Liver (tissue), 9 donors: ENCODE measurements around the gene FNTB. TPM values are rescaled to one million over a fixed set of nuclear protein-coding genes. Genes with fewer than 3 reads are reported as not detected.
"Not testable (repeated sequence)": the region's sequence is repeated elsewhere in the genome, so short reads cannot be mapped to it uniquely, and the experiment has no call there.

Source experiments
- DNase-seq: peaks from one replicate; pipeline ENCODE4 v3.0.0-alpha.2; 2017; ENCODE audit warnings: low spot score
- H3K27ac ChIP-seq, 2 donors: one replicate each; pipeline ENCODE4 v1.7.0; 2013; ENCODE audit warnings: inconsistent platforms in 2 of 2, low read length in 2 of 2, control low read depth in 1 of 2, low read depth in 1 of 2, mild to moderate bottlenecking in 1 of 2
- H3K27me3 ChIP-seq, 4 donors: one replicate each; pipeline versions ENCODE4 v1.6.1 to v1.7.0; 2013; ENCODE audit warnings: low read length in 3 of 4, inconsistent platforms in 1 of 4, mild to moderate bottlenecking in 1 of 4, moderate library complexity in 1 of 4; ENCODE audit not compliant: control insufficient read depth in 4 of 4, insufficient read depth in 4 of 4
- H3K36me3 ChIP-seq, 4 donors: one replicate each; pipeline versions ENCODE4 v1.6.1 to v1.7.0; 2013; ENCODE audit warnings: low read length in 3 of 4, mild to moderate bottlenecking in 3 of 4, low read depth in 1 of 4, moderate library complexity in 1 of 4; ENCODE audit not compliant: control insufficient read depth in 4 of 4, insufficient read depth in 3 of 4
- H3K4me1 ChIP-seq, 4 donors: one replicate each; pipeline versions ENCODE4 v1.6.1 to v1.7.0; 2013; ENCODE audit warnings: low read length in 3 of 4, mild to moderate bottlenecking in 3 of 4, moderate library complexity in 1 of 4; ENCODE audit not compliant: control insufficient read depth in 4 of 4, insufficient read depth in 4 of 4
- H3K4me3 ChIP-seq, 3 donors: one replicate each; pipeline versions ENCODE4 v1.6.1 to v1.7.0; 2013; ENCODE audit warnings: low read length in 3 of 3, control low read depth in 1 of 3, low read depth in 1 of 3, mild to moderate bottlenecking in 1 of 3
- H3K9ac ChIP-seq, 2 donors: one replicate each; pipeline ENCODE4 v1.7.0; 2013; ENCODE audit warnings: low read length in 2 of 2, mild to moderate bottlenecking in 2 of 2, moderate library complexity in 2 of 2, control low read depth in 1 of 2, low read depth in 1 of 2
- H3K9me3 ChIP-seq, 4 donors: one replicate each; pipeline versions ENCODE4 v1.6.1 to v1.7.0; 2013; ENCODE audit warnings: low read length in 3 of 4; ENCODE audit not compliant: control insufficient read depth in 4 of 4
- FOXA1 ChIP-seq: IDR thresholded peaks from 2 replicates; pipeline ENCODE4 v1.6.1; 2016; ENCODE audit warnings: antibody characterized with exemption
- HNF4A ChIP-seq, 2 donors: conservative IDR thresholded peaks; 2 replicates each; pipeline ENCODE4 v1.6.1; 2016; ENCODE audit warnings: antibody characterized with exemption in 2 of 2, mild to moderate bottlenecking in 2 of 2
- RXRA ChIP-seq, 2 donors: IDR thresholded peaks; 2 replicates each; pipeline ENCODE4 v1.6.1; 2017 to 2018; ENCODE audit warnings: antibody characterized with exemption in 2 of 2, mild to moderate bottlenecking in 1 of 2
- SP1 ChIP-seq: IDR thresholded peaks from 2 replicates; pipeline ENCODE4 v1.6.1; 2018; ENCODE audit warnings: antibody characterized with exemption, mild to moderate bottlenecking
- TAF1 ChIP-seq: conservative IDR thresholded peaks from 2 replicates; pipeline ENCODE4 v1.6.1; 2016; ENCODE audit warnings: antibody characterized with exemption, mild to moderate bottlenecking
- YY1 ChIP-seq: IDR thresholded peaks from 2 replicates; pipeline ENCODE4 v1.6.1; 2016; ENCODE audit warnings: antibody characterized with exemption, mild to moderate bottlenecking
- WGBS: extraction: QIAGEN DNeasy Blood & Tissue Kit; methylation state at CpG from one replicate; pipeline ENCODE4 v1.1.7; 2013; 5-methylcytosine and 5-hydroxymethylcytosine counted together
- polyA plus RNA-seq, 2 donors: library from polyadenylated mRNA; stranded (reverse) in 1 of 2; unstranded in 1 of 2; fragments of 200-250 nt in 1 of 2; fragments of >200 nt in 1 of 2; fragmentation: Nextera tagmentation in 1 of 2; extraction: Ambion mirVana in 1 of 2; gene quantifications; one replicate each; pipeline versions ENCODE4 v1.2.1 to v1.2.3, GENCODE V29; 2013 to 2015
- total RNA-seq, 2 donors: library from RNA; depleted of rRNA; stranded (reverse); fragments of >200 nt; gene quantifications; one replicate each; pipeline ENCODE4 v1.2.3, GENCODE V29; 2014
- TF ChIP-seq, protein P1 (sequence below): IDR thresholded peaks from 2 replicates; pipeline ENCODE4 v1.6.1; 2016; ENCODE audit warnings: antibody characterized with exemption, mild to moderate bottlenecking
- TF ChIP-seq, protein P2 (sequence below): IDR thresholded peaks from 2 replicates; pipeline ENCODE4 v1.6.1; 2016; ENCODE audit warnings: antibody characterized with exemption
- donor health status: healthy.
- donor health status: healthy.
- donor health status: healthy.
- donor health status: healthy.
- donor health status: healthy.

Gene FNTB
- total and polyA plus RNA-seq, 4 donors: 6.3 to 17.2 (median 9.0) TPM

- TF ChIP-seq TAF1: no peak
- TF ChIP-seq RXRA (IDR thresholded peaks at IDR 0.05): no peak
- TF ChIP-seq HNF4A (conservative IDR thresholded peaks at IDR 0.05): no peak
- H3K36me3 ChIP-seq: peaks cover 6 to 45% (median 39%) of the 10 kb centered on the region in 4 donors
- no peaks in the 10 kb centered on the region for H3K9me3 ChIP-seq
- H3K27me3 ChIP-seq: no peaks in the 10 kb centered on the region
- no peak for DNase-seq
- H3K9ac ChIP-seq: no peak overlapping the region
- WGBS: 82% methylated on average over 6 of the region's 6 CpGs
- no peak overlapping the region for H3K27ac ChIP-seq
- H3K4me1 ChIP-seq: peaks cover 2 to 8% (median 5%) of the 10 kb centered on the region in 4 donors
- no peak overlapping the region for H3K4me3 ChIP-seq
Observed at GRCh38 chr14:65084554-65085505, 98.1 kb downstream of the FNTB start.

DNA sequence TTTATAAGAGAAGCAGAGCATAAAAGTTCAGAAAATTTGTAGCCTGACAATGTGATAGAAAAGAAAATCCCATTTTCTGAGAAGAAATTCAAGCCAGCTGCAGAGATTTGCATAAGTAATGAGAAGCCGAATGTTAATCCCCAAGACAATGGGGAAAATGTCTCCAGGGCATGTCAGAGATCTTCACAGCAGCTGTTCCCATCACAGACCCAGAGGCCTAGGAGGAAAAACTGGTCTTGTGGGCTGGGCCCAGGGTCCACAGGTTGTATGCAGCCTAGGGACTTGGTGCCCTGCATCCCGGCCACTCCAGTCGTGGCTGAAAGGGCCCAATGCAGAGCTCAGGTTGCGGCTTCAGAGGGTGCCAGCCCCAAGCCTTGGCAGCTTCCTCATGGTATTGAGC, 100.0 kb downstream of the FNTB start:
- H3K4me3 ChIP-seq, H3K4me1 ChIP-seq, H3K27me3 ChIP-seq, H3K9me3 ChIP-seq, H3K9ac ChIP-seq, H3K27ac ChIP-seq, DNase-seq: not testable (repeated sequence)
- peaks cover 6 to 60% (median 52%) of the 10 kb centered on the region in 4 donors for H3K36me3 ChIP-seq
- WGBS: 98% methylated on average over 4 of the region's 4 CpGs

- H3K27ac ChIP-seq, DNase-seq, H3K4me1 ChIP-seq, H3K27me3 ChIP-seq, H3K9me3 ChIP-seq, H3K9ac ChIP-seq, H3K4me3 ChIP-seq: not testable (repeated sequence)
- peaks cover 5 to 68% (median 56%) of the 10 kb centered on the region in 4 donors for H3K36me3 ChIP-seq
- WGBS: 99% methylated on average over 8 of the region's 8 CpGs
Observed at GRCh38 chr14:65087835-65088234, 101.1 kb downstream of the FNTB start.

- Histone ChIP-seq H3K27ac (no peak overlapping the region), H3K36me3 (peaks cover 0 to 62% (median 53%) of the 10 kb centered on the region in 4 donors), H3K9ac (no peak overlapping the region), H3K9me3 (no peaks in the 10 kb centered on the region), H3K4me3 (no peak overlapping the region), H3K27me3 (no peaks in the 10 kb centered on the region), H3K4me1 (peaks cover 9 to 21% (median 18%) of the 10 kb centered on the region in 4 donors)
- WGBS: 85% methylated on average over 2 of the region's 2 CpGs
- TF ChIP-seq, protein P1, sequence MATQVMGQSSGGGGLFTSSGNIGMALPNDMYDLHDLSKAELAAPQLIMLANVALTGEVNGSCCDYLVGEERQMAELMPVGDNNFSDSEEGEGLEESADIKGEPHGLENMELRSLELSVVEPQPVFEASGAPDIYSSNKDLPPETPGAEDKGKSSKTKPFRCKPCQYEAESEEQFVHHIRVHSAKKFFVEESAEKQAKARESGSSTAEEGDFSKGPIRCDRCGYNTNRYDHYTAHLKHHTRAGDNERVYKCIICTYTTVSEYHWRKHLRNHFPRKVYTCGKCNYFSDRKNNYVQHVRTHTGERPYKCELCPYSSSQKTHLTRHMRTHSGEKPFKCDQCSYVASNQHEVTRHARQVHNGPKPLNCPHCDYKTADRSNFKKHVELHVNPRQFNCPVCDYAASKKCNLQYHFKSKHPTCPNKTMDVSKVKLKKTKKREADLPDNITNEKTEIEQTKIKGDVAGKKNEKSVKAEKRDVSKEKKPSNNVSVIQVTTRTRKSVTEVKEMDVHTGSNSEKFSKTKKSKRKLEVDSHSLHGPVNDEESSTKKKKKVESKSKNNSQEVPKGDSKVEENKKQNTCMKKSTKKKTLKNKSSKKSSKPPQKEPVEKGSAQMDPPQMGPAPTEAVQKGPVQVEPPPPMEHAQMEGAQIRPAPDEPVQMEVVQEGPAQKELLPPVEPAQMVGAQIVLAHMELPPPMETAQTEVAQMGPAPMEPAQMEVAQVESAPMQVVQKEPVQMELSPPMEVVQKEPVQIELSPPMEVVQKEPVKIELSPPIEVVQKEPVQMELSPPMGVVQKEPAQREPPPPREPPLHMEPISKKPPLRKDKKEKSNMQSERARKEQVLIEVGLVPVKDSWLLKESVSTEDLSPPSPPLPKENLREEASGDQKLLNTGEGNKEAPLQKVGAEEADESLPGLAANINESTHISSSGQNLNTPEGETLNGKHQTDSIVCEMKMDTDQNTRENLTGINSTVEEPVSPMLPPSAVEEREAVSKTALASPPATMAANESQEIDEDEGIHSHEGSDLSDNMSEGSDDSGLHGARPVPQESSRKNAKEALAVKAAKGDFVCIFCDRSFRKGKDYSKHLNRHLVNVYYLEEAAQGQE: no peak
- TF ChIP-seq, protein P2, sequence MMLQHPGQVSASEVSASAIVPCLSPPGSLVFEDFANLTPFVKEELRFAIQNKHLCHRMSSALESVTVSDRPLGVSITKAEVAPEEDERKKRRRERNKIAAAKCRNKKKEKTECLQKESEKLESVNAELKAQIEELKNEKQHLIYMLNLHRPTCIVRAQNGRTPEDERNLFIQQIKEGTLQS: no peak
- TF ChIP-seq YY1: no peak
- no peak for TF ChIP-seq FOXA1
- no peak for TF ChIP-seq SP1
- no peak for DNase-seq
Observed at GRCh38 chr14:65092349-65092748, 105.7 kb downstream of the FNTB start.
